Non-pigmented ciliary epithelial cell (primary cell): Measurements from ENCODE around the gene HUS1.
A peak's percentile ranks its signal among the peaks of the same experiment; 100 is the strongest.
"Not testable (repeated sequence)": the region's sequence is repeated elsewhere in the genome, so short reads cannot be mapped to it uniquely, and the experiment has no call there.

Experiments used
- DNase-seq: peaks from one replicate; pipeline ENCODE4 v3.0.0-alpha.2; 2010; ENCODE audit warnings: low read depth

Gene HUS1

DNA sequence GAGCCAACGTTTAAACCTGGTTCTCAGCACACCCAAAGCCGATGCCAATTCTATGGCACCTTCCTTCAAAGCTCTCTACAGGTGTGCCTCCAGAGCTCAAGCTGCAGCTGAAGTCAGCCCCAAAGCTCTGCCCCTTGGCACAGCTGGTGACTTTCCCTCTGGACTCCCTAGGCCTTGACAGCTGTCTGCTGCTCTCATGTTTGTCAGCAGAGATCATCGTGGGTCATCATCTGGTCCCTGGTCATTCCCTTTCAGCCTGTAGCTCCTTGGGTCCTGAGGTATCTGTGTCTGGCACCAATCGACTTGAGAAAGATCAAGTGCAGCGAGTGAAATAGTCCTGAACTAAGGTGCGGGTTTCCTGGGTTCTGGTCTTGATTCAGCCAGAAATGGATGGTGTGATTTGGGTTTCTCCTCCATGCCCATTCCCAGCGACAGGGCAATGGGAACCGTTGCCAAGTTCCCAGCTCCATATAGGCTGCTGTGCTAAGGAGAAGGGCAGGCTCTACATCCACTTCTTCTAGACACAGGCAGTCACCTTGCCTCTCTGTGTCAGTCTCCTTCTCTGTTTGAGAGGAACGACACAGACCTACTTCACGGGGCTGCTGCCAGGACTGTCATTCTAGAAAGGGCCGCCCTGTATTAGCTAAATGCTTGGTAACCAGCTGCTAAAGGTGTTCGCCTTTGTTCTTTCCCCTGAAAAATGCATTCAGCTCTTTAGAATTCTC is 34.7 kb downstream of the HUS1 start:
- DNase-seq: no peak

DNA sequence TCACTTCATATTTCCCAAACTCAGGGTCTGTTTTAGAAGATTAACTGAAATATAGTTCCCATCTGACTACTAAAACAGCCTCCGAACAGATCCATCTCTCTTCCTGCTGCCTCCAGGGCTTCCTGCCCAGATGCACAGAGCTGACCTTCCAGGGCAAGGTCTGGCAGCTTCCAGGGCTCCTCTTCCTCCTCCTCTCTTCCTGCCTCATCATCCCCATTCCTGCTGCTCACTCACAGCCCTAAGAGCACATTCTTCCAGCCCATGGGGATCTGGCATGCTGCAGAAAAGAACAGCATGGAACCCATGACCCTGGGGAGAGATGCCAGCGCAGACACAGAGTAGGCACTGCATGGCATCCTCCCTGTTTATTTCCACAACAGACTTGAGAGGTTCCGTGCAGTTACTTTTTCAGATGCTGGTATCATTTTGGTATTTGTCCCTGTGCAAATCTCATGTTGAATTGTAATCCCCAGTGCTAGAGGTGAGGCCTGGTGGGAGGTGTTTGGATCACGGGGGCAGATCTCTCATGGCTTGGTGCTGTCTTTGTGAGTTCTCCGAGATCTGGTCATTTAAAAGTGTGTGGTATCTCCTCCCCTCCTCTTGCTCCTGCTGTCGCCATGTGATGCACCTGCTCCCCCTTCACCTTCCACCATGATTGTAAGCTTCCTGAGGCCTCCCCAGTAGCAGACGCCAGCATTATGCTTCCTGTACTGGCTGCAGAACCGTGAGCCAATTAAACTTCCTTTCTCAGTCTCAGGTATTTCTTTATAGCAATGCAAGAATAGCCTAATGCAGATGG is 35.5 kb downstream of the HUS1 start:
- DNase-seq: no peak

DNA sequence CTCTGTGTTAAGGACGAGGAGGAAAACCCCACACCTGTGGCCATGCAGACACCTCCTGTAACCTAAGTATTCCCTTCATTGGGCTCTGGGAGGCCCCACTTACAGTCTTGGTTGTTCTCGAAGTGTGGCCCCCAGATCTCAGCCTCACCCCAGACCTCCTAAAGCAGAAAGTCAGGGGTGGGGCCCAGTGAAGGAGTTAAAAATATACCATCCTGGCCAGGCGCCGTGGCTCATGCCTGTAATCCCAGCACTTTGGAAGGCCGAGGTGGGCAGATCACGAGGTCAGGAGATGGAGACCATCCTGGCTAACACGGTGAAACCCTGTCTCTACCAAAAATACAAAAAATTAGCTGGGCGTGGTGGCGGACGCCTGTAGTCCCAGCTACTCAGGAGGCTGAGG is 36.8 kb downstream of the HUS1 start:
- not testable (repeated sequence) for DNase-seq

DNA sequence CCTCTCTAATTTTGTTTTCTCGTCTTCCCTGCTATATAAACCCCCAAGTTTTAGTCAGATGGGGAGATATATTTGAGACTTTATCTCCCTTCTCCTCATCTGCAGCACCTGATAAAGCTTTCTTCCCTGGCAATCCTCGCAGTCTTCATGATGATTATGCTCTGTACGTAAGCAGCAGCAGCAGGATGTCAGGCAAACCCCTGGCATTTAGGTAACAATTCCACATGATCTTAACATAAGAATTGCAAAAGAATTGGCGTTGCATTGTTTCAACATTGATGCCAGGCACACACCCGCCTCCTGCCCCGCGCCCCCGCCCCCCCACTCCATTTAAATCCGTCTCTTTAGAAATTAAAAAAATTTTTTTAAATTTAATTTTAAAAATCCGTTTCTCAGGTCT is 37.3 kb downstream of the HUS1 start:
- DNase-seq: no peak

DNA sequence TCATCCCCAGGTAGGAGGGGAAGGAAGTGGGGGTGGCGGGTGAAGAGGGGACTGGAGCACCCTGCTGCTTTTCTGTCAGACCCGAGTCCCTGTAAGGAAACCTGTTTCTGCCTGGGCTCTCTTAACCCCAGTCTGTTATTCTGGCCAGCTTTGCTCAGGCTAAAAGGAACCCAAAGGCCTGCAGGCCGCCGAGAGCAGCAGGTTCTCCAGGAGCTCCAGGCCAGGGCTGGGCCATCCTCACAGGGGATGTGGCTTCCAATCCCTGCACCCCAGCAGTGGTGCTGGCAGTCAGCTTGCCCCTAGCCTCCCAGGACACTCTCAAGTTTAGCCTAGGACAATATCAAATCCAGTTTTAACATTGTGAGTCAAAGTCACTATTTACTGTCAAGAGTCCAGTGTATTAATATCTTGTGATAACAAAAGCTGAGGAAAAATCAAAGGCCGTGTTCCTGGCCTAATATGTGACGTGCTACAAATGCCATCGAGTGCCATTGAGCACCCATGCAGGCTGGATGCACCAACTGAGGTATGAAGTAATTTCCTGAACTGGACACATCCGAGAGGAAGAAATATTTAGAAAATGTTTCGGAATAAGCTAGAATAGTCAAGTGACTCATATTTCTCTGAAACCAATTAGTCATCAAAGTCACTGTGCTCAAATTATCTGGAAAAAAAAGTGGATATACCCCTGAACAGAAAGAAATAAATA is 38.1 kb downstream of the HUS1 start:
- peak; percentile 84 for DNase-seq

DNA sequence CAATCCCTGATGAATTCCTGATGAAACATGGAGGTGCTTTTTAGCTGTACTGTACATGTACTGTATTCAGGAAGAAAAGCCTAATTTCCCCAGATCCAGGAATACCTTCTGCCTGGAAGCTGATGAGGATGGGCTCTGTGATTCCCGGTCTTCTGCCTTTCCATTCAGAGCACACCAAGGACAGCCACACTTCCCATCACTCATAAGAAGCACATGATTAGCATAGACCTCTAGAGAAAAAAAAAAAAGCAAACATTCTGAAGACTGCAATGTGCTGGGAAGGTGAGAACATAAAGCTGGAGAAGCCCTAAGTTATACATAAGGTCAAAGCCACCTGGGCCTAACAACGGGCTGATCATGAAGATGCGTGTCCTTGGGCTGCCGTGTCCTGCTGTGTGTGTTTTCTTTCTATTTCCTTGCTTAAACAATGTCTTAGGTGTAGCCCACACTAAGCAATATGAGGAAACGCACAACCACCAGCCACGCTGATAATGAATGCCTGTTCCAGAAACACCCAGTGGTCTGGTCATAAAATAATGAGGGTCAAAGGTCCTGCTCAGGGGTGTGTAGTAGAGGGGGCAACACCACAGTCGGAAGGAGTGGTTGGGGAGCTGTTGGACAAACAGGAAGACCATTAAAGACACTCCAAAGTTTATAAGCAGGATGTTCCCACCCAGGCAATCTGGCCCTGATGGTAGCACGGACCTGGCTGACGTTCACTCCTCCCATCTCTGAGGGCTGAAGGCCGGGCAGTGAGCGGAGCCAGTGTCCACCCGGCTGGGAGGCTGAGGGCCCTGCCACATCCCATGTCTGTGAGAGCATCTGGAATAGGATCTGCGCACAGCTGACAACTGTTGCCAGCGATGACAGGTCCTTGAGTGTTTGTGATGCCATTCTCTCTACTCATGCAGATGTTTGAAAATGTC is 39.1 kb downstream of the HUS1 start:
- peak; percentile 28 for DNase-seq

DNA sequence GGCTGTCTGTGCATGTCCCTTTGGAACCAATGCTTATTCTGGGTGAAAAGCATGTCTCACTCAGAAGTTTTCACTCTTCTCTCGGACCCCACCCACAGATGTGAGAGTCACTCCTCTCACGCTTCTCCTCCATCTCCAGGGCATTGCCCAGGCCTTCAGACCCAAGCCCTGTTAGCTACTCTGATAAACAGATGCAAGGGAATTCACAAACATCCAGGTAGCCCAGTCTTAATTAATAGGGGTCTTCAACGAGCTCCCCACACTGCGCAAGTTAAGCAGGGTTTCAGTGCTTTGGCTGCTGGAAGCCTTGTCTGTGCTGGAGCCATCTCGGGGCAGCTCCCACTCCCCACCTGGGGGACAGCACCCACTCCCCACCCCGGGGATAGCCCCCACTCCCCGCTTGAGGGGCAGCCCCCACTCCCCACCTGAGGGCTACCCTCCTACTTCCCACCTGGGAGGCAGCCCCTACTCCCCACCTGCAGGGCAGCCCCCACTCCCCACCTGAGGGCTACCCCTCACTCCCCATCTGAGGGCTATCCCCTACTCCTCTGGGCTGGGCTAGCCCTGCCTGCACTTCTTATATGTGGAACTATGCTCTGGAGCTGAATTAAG is 39.9 kb downstream of the HUS1 start:
- DNase-seq: no peak

DNA sequence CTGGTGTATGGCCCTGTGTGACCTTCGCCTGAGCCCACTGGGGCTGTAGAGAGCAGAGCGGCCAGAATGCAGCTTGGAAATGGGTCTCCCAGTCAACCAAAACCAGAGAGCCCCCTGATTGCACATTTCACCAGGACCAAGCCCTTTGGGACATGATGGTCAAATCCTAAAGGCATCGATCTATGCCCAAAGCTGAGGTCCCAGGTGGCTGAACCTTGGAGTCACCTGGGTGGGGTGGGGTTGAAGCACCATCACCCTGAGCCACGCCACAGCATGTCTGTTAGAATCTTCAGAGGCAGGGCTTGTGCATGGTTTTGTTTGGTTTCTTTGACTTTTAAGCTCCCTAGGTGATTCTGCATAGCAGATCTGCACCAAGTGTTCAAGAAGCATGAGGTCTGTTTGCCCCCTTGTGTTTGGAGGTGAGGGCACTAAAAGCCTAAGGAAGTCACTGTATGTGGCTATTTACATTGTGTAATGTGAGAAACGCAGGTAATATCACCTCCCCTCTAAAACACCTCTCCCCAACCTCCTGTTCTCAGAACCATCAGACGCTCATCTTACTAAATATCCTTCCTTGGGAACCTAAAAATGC is 40.7 kb downstream of the HUS1 start:
- no peak for DNase-seq

DNA sequence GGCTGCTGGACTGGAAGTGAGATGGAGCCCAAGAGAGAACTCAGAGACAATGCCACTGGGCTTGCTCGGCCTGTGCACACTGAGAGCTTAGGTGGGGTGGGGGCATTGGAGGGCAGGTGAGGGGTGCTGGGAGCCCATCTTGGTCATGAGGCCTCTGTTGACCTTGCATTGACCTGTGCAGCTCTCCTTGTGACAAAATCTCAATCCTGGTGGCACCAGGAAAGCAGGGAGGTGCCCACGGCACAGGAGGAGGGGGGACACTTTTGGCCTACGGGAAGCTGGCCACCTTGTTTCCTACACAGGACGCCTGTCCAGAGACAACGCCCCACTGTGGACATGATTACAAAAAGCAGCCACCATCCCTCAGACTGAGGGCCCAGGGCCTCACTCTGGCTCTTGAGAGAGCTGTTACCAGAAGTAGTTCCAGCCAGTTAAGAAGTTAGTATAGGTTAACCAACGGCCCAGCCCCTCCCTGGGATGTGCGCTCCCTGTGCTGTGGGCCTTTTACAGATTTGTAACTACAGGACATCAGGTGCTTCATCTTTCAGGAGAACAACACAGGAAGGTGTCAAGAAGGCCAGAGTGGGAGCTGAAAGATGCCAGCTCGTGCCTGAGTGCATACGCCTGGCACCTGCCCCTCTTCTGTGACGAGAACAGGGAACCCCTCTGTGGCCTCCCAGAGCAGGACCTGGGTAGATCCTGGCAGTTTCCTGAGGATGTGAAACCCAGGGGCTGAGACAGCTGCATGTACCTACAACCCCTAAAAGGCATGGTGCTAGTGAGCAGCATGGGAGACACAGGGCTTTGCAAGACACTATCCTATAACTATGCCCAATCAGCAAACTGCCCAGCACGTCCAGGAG is 41.5 kb downstream of the HUS1 start:
- DNase-seq: no peak

DNA sequence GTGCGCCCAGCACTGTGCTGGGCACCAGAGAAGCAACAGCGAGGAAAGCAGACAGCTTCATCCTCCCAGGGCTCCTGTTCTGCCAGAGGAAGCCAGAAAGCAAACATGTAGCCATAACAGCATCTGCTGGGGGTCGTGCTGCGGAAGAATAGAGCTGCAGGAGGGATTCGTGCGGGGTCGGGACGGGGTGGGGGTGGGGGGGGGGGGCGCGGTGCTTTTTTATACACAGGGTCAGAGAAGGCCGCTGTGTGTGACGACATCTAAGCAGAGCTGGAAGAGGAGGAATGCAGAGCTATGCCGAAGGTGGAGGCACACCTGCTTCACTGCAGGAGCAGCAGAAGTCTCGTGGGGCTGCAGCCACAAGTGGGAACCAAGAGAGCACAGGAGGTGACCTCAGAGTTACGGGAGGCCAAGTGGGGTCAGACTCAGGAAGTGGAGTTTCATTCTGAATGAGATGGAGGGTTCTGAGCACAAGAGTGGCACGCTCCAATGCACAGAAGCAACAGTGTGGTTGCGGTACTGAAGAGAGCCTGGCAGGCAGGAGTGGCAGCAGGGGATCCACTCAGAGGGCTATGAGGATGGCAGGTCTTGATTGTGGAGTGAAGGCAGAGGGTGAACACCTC is 42.2 kb downstream of the HUS1 start:
- DNase-seq: no peak

DNA sequence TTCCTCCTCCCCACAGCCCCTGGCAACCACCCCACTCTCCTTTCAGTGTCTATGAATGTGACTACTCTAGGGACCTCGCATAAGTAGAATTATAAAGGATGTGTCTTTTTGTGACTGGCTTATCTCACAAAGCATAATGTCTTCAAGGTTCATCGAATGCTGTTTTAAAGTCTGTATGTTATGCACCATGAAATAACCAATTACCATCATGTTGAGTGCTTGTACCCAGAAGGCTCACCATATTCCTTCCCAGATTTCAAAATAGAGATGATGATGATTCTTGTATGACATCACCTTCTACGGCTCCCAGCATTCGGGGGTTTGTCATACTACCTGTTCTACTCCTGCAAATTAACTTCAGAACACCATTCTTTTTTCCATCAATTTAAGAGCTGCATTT is 43.1 kb downstream of the HUS1 start:
- no peak for DNase-seq

DNA sequence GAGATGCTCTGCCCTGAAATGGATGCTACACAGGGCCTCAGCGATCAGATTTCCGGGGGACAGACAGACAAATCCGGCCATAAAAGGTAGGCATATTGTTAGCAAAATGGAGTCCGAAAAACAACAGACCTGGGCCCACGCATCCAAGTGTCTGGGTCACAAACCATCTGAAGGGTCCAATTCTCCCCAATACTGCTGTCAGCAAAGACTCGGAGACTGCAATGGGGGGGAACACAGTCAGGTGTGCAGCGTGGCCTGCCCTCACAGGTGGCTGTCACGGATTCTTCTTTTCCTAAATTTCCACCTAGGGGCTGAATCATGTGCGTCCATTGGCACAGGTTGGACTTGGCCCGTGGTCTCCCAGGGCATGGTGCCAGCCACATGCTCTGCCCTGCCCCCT is 44.1 kb downstream of the HUS1 start:
- no peak for DNase-seq

DNA sequence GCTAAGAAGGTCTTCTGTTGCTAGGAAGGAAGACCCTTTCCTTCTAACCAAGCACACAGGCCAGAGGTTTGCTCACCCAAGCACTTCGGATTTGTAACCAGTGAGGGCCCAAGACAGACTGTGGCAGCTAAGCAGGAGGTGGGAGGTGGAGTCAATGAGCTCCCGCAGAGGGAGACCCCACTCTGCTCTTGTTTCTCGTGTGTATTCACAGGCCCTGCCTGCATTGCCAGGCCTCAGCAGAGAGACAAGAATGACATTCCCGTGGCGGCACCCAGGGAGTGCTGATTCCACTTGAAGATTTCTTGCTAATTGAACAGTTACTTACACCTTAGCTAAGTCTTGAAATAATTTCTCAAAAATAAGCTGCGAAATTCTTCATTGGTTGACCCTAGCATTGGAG is 44.6 kb downstream of the HUS1 start:
- DNase-seq: no peak

DNA sequence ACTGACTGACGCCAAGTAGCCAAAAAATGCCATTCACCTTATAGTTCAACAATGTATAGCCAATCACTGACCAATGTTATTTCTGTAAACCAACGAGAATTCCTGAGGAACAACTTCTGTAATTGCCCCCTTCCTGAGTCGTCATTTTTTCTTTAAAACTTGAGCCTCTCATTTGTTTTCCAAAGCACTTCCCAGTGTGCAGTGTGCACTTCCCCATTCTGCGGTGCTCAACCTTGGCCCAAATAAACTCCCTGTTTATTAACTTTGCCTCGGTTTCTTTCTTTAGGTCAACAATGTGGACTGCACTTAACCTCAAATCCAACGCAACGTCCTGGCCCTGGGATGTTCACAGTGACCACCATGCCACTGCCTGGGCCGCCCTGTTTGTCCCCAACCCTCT is 46.2 kb downstream of the HUS1 start:
- no peak for DNase-seq

DNA sequence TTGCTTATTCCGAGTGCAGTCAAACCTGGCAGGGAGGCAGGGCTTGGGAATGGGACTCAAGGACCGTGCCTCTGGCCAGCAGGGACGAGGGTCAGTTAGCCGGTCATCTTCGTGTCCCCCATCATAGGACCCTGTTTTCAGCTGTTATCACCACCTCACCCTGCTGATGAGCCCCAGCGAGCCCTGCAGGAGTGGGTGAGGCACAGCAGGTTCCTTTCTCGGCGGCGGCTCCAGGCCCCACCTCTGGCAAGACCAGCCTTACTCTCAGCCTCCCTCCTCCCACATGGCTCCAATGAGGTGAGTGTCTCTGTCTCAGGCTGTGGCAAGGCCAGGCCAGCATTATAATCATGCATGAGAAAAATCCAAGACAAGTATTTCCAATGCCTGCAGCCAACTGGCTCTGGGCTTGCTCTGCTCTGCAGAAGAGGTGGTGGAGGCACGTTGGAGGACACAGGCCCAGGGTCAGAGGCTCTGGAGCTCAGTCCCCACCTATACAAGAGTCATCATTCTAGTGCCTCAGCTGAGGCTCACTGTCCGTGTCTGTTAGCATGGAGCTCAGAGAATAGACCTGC is 46.9 kb downstream of the HUS1 start:
- DNase-seq: no peak

DNA sequence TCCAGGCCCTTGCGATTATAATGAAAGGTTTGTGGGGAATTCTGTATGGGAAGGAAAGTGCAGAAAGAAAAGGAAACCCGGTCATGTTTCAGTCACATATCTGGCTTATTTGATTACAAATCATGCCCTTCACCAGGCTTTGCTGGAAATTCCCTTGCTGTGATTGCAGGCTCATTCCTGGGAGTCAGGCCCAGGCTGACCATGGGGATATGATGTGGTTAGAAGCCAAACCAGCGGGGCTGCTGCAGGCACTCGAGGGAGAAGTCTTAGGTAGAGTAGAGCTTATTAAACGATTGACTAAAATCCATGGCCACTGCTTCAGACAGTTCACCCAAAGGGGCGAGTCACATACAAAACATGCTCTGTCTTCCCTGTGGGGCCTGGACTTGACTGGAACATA is 47.4 kb downstream of the HUS1 start:
- DNase-seq: peak; percentile 34

DNA sequence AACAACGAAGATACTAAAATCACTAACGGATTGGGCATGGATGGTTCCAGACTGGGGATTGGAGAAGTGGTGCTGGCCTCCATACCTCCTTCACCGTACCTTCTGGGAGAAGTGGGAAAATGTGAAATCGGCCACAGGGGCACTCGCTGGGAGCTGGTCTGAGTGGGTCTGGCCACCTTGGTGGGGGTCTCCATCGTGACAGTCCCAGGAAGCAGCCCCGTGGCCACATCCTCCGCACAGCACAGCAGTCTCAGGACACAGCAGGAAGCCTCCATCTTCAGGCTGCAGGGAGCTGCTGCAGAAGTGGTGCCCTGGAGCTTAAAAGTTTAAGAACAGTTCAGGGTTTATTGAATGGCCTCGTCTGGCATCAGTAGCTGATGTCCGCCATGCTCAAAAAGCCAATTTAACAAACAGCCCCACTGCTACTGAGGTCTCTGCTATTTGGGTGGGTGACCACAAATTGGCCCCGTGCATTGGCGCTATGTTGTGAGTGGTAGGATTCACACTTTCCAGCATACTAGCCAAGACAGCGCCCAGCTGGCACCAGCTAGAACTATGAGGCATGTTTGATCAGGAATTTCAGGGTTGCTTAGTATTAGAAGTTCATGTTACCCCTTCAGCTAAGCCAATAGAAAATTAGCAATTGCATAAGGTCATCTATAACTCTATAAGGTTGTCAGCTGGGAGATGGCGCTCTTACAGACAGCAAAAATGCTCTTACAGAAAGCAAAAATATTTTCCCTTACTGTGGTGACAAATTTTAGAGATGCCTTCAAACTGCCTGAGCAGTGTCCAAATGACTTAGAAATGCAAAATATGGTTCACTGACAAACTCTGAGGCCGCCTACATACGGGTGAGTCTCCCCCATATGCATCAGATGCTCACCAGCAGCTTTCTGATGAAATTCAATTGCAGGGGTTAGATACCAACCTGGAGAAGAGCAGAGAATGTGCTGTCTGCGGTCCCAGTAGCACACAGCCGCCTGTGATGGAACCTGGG is 48.1 kb downstream of the HUS1 start:
- DNase-seq: no peak

DNA sequence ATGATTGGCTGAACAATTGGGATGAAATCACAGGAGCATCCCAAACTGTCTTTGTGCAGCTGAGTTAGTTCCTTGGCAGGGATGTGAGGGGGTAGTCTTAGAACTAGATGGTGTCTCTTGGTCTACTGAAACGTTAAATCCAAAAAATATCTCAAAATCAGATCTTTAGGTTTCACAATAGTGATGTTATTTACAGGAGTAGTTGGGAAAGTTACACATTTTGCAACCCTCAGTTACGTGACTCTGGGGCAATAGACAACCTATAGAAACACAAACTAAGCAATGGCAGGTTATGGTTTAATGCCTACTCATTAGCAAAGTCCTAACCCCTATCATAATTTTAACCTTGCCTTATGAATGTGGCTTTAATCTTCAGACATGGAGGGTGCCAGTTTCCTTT is 55.1 kb downstream of the HUS1 start:
- no peak for DNase-seq
